Measurements from ENCODE around the gene GLG1.
A peak's percentile ranks its signal among the peaks of the same experiment; 100 is the strongest.
"Not testable (repeated sequence)": the region's sequence is repeated elsewhere in the genome, so short reads cannot be mapped to it uniquely, and the experiment has no call there.

GLG1 gene

GRCh38 chr16:74443624-74444346 lies 163.1 kb downstream of the GLG1 start:
- not testable (repeated sequence) for DNase-seq (ENCODE audit: low spot score)

GRCh38 chr16:74439685-74440084 lies 167.2 kb downstream of the GLG1 start:
- no peak for DNase-seq (ENCODE audit: low spot score)

GRCh38 chr16:74438492-74438979 lies 168.4 kb downstream of the GLG1 start:
- no peak for DNase-seq (ENCODE audit: low spot score)

- DNase-seq (ENCODE audit: low spot score) = no peak
Observed at GRCh38 chr16:74431516-74431915, 175.4 kb downstream of the GLG1 start.

- DNase-seq (ENCODE audit: low spot score) = peak; percentile 59
Observed at GRCh38 chr16:74430036-74430712, 176.7 kb downstream of the GLG1 start.

- not testable (repeated sequence) for DNase-seq (ENCODE audit: low spot score)
Observed at GRCh38 chr16:74428493-74428892, 178.4 kb downstream of the GLG1 start.

GRCh38 chr16:74425751-74426150 lies 181.2 kb downstream of the GLG1 start:
- DNase-seq (ENCODE audit: low spot score) = not testable (repeated sequence)

GRCh38 chr16:74423721-74424120 lies 183.2 kb downstream of the GLG1 start:
- not testable (repeated sequence) for DNase-seq (ENCODE audit: low spot score)

GRCh38 chr16:74422086-74422485 lies 184.8 kb downstream of the GLG1 start:
- not testable (repeated sequence) for DNase-seq (ENCODE audit: low spot score)

GRCh38 chr16:74421482-74421785 lies 185.5 kb downstream of the GLG1 start:
- DNase-seq (ENCODE audit: low spot score) = not testable (repeated sequence)

- DNase-seq (ENCODE audit: low spot score) = peak; percentile 38
Observed at GRCh38 chr16:74420612-74421481, 186.1 kb downstream of the GLG1 start, which contains the start of gene CLEC18B. TSS of gene CLEC18B (minus strand) at chr16:74421478. CDS start at chr16:74421270, 208 bp downstream.

- not testable (repeated sequence) for DNase-seq (ENCODE audit: low spot score)
Observed at GRCh38 chr16:74419811-74420210, 187.1 kb downstream of the GLG1 start.

- DNase-seq (ENCODE audit: low spot score) = not testable (repeated sequence)
Observed at GRCh38 chr16:74417897-74418296, 189.0 kb downstream of the GLG1 start.

GRCh38 chr16:74413920-74414319 lies 193.0 kb downstream of the GLG1 start:
- not testable (repeated sequence) for DNase-seq (ENCODE audit: low spot score)

GRCh38 chr16:74413485-74413884 lies 193.4 kb downstream of the GLG1 start:
- DNase-seq (ENCODE audit: low spot score) = not testable (repeated sequence)

- DNase-seq (ENCODE audit: low spot score) = not testable (repeated sequence)
Observed at GRCh38 chr16:74412775-74413390, 194.0 kb downstream of the GLG1 start.

- not testable (repeated sequence) for DNase-seq (ENCODE audit: low spot score)
Observed at GRCh38 chr16:74412138-74412774, 194.7 kb downstream of the GLG1 start.

GRCh38 chr16:74410981-74411380 lies 195.9 kb downstream of the GLG1 start:
- not testable (repeated sequence) for DNase-seq (ENCODE audit: low spot score)

- DNase-seq (ENCODE audit: low spot score) = not testable (repeated sequence)
Observed at GRCh38 chr16:74410057-74410957, 196.6 kb downstream of the GLG1 start.

All from cerebellar cortex (tissue), 1 donor.